ENCODE results near the gene SELENBP1.

- TF ChIP-seq GATA2 (IDR thresholded peaks at IDR 0.05; ENCODE audit: low read depth, low read length), result no peak
- no peak for TF ChIP-seq GATA3 (IDR thresholded peaks at IDR 0.05; ENCODE audit: low read depth, low read length)
Measured at GRCh38 chr1:151362308-151363155, 10.0 kb downstream of the SELENBP1 start.

Measured in SH-SY5Y (cell line).